OCI-LY7 (cell line): Measurements from ENCODE around the gene ERC1. TPM values are rescaled to one million over a fixed set of nuclear protein-coding genes. Genes with fewer than 3 reads are reported as not detected.

Experiments used
- BruUV-seq: library from RNA; stranded (reverse); fragments of 400-500 nt; replicated peaks from 2 replicates; lab custom pipeline; 2021; lab: Mats Ljungman, UMichigan
- CTCF ChIA-PET: fragments of 300-600 bp; sonication (Branson Sonifier 250); formaldehyde crosslinking; loops from one replicate; lab custom pipeline; 2022; ENCODE audit warnings: antibody characterized with exemption; ENCODE audit not compliant: unreplicated experiment; lab: Charles Lee
- POLR2A ChIA-PET: fragments of 300-600 bp; sonication (Branson Sonifier 250); formaldehyde crosslinking; loops from one replicate; lab custom pipeline; 2022; ENCODE audit warnings: antibody characterized with exemption; lab: Charles Lee
- DNase-seq: peaks from one replicate; pipeline ENCODE4 v3.0.0-alpha.2; 2015; ENCODE audit warnings: low spot score
- H2AFZ ChIP-seq: fragments of 200-600 bp; sonication (generic), shearing (Covaris generic); 2 replicates; pipeline ENCODE4 v1.6.1; 2014; ENCODE audit warnings: mild to moderate bottlenecking, antibody characterized with exemption, low read length, moderate library complexity
- H3K27ac ChIP-seq: fragments of 200-600 bp; sonication (generic); 2 replicates; pipeline ENCODE4 v1.5.1; 2014; ENCODE audit warnings: mixed run types, low read depth, mild to moderate bottlenecking, moderate library complexity, low read length, inconsistent platforms; ENCODE audit not compliant: poor library complexity, severe bottlenecking
- H3K36me3 ChIP-seq: fragments of 200-600 bp; sonication (generic); 2 replicates; pipeline ENCODE4 v1.6.1; 2014; ENCODE audit warnings: mild to moderate bottlenecking, antibody characterized with exemption, low read length, moderate library complexity, mixed read lengths; ENCODE audit not compliant: insufficient read depth
- H3K4me1 ChIP-seq: fragments of 200-600 bp; sonication (generic); 2 replicates; pipeline ENCODE4 v1.5.1; 2014; ENCODE audit warnings: mild to moderate bottlenecking, low read length; ENCODE audit not compliant: insufficient read depth, poor library complexity, severe bottlenecking
- H3K4me2 ChIP-seq: fragments of 200-600 bp; sonication (generic); 2 replicates; pipeline ENCODE4 v1.6.1; 2014; ENCODE audit warnings: mild to moderate bottlenecking, low read length
- H3K4me3 ChIP-seq: fragments of 200-600 bp; sonication (generic); 2 replicates; pipeline ENCODE4 v1.5.1; 2014; ENCODE audit warnings: mild to moderate bottlenecking, low read depth, low read length; ENCODE audit not compliant: poor library complexity, severe bottlenecking
- H3K79me2 ChIP-seq: fragments of 200-600 bp; sonication (generic); 2 replicates; pipeline ENCODE4 v1.6.1; 2016; ENCODE audit warnings: low read depth, mild to moderate bottlenecking, low read length, moderate library complexity, mixed read lengths; ENCODE audit not compliant: insufficient read depth
- H3K9me2 ChIP-seq: fragments of 200-600 bp; sonication (generic); 2 replicates; pipeline ENCODE4 v1.6.1; 2016; ENCODE audit warnings: mild to moderate bottlenecking, low read length, mixed read lengths; ENCODE audit not compliant: insufficient read depth
- H3K9me3 ChIP-seq: fragments of 200-600 bp; sonication (generic); 2 replicates; pipeline ENCODE4 v1.6.1; 2014; ENCODE audit warnings: mild to moderate bottlenecking, mixed run types, low read length, mixed read lengths
- H4K20me1 ChIP-seq: fragments of 200-600 bp; sonication (generic); 2 replicates; pipeline ENCODE4 v1.6.1; 2014; ENCODE audit warnings: mild to moderate bottlenecking, antibody characterized with exemption, low read length, moderate library complexity, mixed read lengths; ENCODE audit not compliant: insufficient read depth
- EZH2phosphoT487 ChIP-seq: fragments of 200-600 bp; sonication (generic); IDR thresholded peaks from 2 replicates; pipeline ENCODE4 v1.6.1; 2018; ENCODE audit warnings: low read depth, borderline replicate concordance, mild to moderate bottlenecking, mixed run types, antibody characterized with exemption, low read length, moderate library complexity, mixed read lengths
- intact Hi-C: fragments of 100-400 bp; cut with micrococcal nuclease; formaldehyde crosslinking; loops from one replicate; pipeline ENCODE4 v1.10.0; 2022; ENCODE audit not compliant: unreplicated experiment
- total RNA-seq, 2 experiments: library from RNA; depleted of rRNA in 1 of 2; stranded (reverse); fragments of >200 nt in 1 of 2; shearing (Covaris generic) in 1 of 2; gene quantifications; 2 replicates each; pipeline ENCODE4 v1.2.3, GENCODE V29; 2014 to 2022
- TF ChIP-seq, protein P1 (sequence below): fragments of 200-600 bp; sonication (generic); conservative IDR thresholded peaks from 2 replicates; pipeline ENCODE4 v1.5.1; 2014; ENCODE audit warnings: mild to moderate bottlenecking, antibody characterized with exemption, low read length, moderate library complexity, mixed read lengths

Gene ERC1
- total RNA-seq, 2 experiments from 2014 or later = 26.9 to 86.9 TPM

DNA sequence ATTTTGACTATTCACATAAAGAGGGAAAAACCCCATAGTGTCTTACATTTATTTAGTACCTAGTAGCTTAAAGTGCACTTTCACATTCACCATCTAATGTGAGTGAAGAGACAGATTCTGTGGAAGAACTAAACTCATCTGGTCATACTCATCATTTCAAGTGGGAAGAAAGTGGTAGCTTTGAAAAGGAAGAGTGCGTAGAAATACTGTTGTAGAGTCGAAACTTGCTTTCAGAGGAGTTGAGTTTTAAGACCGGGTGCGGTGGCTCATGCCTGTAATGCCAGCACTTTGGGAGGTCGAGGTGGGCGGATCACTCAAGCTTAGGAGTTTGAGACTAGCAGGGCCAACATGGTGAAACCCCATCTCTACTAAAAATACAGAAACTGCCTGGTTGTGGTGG, 222.2 kb downstream of the ERC1 start:
- intact Hi-C loops = no loop called here
- H3K79me2 ChIP-seq = peaks cover 17% of the 10 kb centered on the region; the same call in 1 of the 2 replicates
- ChIA-PET CTCF (no interaction called here), POLR2A (interaction anchor here (0.6 to 1.4 kb wide), 4 partner anchors 13 to 474 kb away, joined by 3 to 6 read pairs (median 4); no protein-coding TSS in a partner anchor)
- H3K9me3 ChIP-seq = no peaks in the 10 kb centered on the region
- DNase-seq = no peak
- no peak overlapping the region for H2AFZ ChIP-seq
- no TSS peak for BruUV-seq
- H3K9me2 ChIP-seq = no peaks in the 10 kb centered on the region
- H4K20me1 ChIP-seq = 0 out of 2 replicates have a peak, but pooled peaks cover 4% of the 10 kb centered on the region
- no peak overlapping the region for H3K27ac ChIP-seq
- peaks cover 21% of the 10 kb centered on the region for H3K36me3 ChIP-seq
- no peak overlapping the region for H3K4me3 ChIP-seq
- H3K4me2 ChIP-seq = no peak overlapping the region
- TF ChIP-seq, protein P1, sequence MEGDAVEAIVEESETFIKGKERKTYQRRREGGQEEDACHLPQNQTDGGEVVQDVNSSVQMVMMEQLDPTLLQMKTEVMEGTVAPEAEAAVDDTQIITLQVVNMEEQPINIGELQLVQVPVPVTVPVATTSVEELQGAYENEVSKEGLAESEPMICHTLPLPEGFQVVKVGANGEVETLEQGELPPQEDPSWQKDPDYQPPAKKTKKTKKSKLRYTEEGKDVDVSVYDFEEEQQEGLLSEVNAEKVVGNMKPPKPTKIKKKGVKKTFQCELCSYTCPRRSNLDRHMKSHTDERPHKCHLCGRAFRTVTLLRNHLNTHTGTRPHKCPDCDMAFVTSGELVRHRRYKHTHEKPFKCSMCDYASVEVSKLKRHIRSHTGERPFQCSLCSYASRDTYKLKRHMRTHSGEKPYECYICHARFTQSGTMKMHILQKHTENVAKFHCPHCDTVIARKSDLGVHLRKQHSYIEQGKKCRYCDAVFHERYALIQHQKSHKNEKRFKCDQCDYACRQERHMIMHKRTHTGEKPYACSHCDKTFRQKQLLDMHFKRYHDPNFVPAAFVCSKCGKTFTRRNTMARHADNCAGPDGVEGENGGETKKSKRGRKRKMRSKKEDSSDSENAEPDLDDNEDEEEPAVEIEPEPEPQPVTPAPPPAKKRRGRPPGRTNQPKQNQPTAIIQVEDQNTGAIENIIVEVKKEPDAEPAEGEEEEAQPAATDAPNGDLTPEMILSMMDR = no peak
- no peak for TF ChIP-seq EZH2phosphoT487
- peaks cover 23% of the 10 kb centered on the region for H3K4me1 ChIP-seq

DNA sequence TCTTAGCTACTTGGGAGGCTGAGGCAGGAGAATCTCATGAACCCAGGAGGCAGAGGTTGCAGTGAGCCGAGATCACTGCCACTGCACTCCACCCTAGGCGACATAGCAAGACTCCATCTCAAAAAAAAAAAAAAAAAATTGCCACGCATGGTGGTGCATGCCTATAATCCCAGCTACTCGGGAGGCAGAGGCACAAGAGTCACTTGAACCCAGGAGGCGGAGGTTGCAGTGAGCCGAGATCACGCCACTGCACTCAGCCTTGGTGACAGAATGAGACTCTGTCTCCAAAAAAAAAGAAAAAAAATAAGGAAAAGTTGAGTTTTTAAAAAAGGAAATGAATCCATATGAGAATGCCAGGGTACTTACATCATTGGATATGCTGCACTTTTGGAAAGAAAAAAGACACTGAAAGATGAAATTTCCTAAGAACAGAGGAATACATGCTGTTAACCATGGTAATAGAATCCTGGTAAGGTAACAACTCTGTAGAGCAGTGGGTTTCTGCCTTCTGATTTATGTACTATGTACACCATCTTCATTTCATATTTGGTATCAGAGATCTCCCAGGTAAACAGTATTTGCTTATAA, 222.7 kb downstream of the ERC1 start:
- H3K4me1 ChIP-seq = peaks cover 21% of the 10 kb centered on the region
- no peaks in the 10 kb centered on the region for H3K9me3 ChIP-seq
- ChIA-PET POLR2A (interaction anchor here (0.6 to 1.4 kb wide), 3 partner anchors 12 to 73 kb away, joined by 3 to 6 read pairs (median 4); no protein-coding TSS in a partner anchor), CTCF (no interaction called here)
- H3K4me2 ChIP-seq = no peak overlapping the region
- H2AFZ ChIP-seq = no peak overlapping the region
- H3K79me2 ChIP-seq = peaks cover 12% of the 10 kb centered on the region; the same call in 1 of the 2 replicates
- BruUV-seq = no TSS peak
- H3K9me2 ChIP-seq = no peaks in the 10 kb centered on the region
- peaks cover 21% of the 10 kb centered on the region for H3K36me3 ChIP-seq
- H4K20me1 ChIP-seq = 0 out of 2 replicates have a peak, but pooled peaks cover 4% of the 10 kb centered on the region
- TF ChIP-seq, protein P1 = no peak
- TF ChIP-seq EZH2phosphoT487 = no peak
- no peak overlapping the region for H3K27ac ChIP-seq
- intact Hi-C loops = no loop called here
- no peak for DNase-seq
- no peak overlapping the region for H3K4me3 ChIP-seq

DNA sequence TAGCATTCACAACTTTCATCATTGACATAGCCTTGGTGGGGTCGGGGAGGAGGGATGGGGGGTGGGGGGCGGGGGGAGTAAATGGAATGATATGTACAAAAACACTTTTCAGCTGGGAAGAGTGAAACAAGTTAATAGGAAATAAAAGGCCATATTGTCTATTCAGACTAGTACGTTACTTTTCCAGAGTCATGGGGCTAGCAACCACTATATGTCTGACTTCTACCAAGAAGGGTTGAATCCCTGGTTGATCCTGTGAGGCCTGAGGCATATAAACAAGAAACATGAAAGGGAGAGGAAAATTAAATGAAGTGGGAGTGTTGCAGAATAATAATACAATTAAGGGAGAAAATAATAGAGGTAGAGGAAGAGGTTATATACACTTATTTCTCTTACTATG, 225.5 kb downstream of the ERC1 start:
- H3K4me2 ChIP-seq = no peak overlapping the region
- BruUV-seq = no TSS peak

More for the DNA sequence above, 225.5 kb downstream of the ERC1 start:
- no peak for TF ChIP-seq EZH2phosphoT487
- TF ChIP-seq, protein P1 = no peak
- Histone ChIP-seq H3K4me1 (peaks cover 20% of the 10 kb centered on the region), H2AFZ (no peak overlapping the region), H3K27ac (no peak overlapping the region), H3K9me2 (no peaks in the 10 kb centered on the region), H4K20me1 (0 out of 2 replicates have a peak, but pooled peaks cover 4% of the 10 kb centered on the region), H3K4me3 (no peak overlapping the region), H3K79me2 (no peaks in the 10 kb centered on the region), H3K36me3 (peaks cover 15% of the 10 kb centered on the region), H3K9me3 (no peaks in the 10 kb centered on the region)
- no peak for DNase-seq
- intact Hi-C loops = loop anchor here (5.0 kb wide), 1 partner anchor 41 kb away; no protein-coding TSS in a partner anchor
- CTCF ChIA-PET = no interaction called here
- POLR2A ChIA-PET = interaction anchor here (0.6 kb wide), 1 partner anchor 8 kb away, joined by 7 read pairs; no protein-coding TSS in a partner anchor
